Measurements from ENCODE around the gene VEZF1.

- TF ChIP-seq GATA2 (IDR thresholded peaks at IDR 0.05; ENCODE audit: low read depth, low read length) (no peak), GATA3 (IDR thresholded peaks at IDR 0.05; ENCODE audit: low read depth, low read length) (no peak)
Measured at GRCh38 chr17:58019039-58019438, 31.0 kb upstream of the VEZF1 start.
